ENCODE results near the gene PTPRD. TPM values are rescaled to one million over a fixed set of nuclear protein-coding genes. Genes with fewer than 3 reads are reported as not detected.

The PTPRD gene
- total RNA-seq, 1 donor from 2014 or later, result 6.9 TPM

DNA sequence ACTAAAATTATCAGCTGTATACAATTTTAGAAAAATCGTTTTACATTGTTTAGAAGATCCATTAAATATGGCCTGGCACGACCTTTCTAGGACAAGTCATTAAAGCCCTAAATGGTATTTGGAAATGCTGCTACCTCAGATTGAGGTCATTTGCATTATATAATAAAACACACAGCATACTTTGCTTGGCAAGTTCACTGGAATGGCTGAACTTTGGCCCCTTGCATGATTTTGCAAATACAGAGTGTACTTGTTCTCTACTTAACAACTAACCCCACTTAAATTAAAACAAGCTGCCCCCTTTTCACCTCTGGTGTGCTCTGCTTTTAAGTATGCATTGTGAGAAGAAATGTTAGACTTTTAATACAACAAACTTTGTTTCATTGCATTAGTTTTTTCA is 860.1 kb downstream of the PTPRD start:
- DNase-seq (ENCODE audit: low spot score in 2 of 2), result no peak
- H3K4me1 ChIP-seq, result peaks cover 0 to 6% of the 10 kb centered on the region in 2 donors
- H3K36me3 ChIP-seq, result no peaks in the 10 kb centered on the region
- H3K4me3 ChIP-seq, result no peak overlapping the region
- TF ChIP-seq, protein P1, sequence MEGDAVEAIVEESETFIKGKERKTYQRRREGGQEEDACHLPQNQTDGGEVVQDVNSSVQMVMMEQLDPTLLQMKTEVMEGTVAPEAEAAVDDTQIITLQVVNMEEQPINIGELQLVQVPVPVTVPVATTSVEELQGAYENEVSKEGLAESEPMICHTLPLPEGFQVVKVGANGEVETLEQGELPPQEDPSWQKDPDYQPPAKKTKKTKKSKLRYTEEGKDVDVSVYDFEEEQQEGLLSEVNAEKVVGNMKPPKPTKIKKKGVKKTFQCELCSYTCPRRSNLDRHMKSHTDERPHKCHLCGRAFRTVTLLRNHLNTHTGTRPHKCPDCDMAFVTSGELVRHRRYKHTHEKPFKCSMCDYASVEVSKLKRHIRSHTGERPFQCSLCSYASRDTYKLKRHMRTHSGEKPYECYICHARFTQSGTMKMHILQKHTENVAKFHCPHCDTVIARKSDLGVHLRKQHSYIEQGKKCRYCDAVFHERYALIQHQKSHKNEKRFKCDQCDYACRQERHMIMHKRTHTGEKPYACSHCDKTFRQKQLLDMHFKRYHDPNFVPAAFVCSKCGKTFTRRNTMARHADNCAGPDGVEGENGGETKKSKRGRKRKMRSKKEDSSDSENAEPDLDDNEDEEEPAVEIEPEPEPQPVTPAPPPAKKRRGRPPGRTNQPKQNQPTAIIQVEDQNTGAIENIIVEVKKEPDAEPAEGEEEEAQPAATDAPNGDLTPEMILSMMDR (IDR thresholded peaks at IDR 0.05), result no peak
- no peaks in the 10 kb centered on the region for H3K27me3 ChIP-seq
- no peak overlapping the region for H3K27ac ChIP-seq
- intact Hi-C loops (cut with DNase I), result loop anchor here (10.0 kb wide), 1 partner anchor 118 kb away; no protein-coding TSS in a partner anchor
- H3K9me3 ChIP-seq, result no peaks in the 10 kb centered on the region

DNA sequence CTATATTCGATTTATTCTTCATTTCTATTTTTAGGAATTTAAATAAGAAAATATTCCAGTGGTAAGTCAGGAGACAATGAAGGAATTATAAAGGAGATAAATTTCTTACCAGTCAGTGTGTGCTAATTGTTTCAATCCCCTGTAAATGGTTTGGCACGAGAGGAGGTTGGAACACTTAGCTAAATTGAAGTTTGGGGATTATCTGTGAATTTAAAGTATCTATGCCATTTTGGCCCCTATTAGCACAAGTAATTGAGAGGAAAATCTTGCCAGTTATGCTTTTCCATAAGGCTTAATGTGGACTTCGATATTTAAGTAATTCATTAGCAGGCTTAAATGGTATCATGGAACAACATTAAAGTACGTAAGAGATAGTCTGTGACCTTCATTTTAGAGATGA is 860.8 kb downstream of the PTPRD start:
- Histone ChIP-seq H3K27ac (no peak overlapping the region), H3K9me3 (no peaks in the 10 kb centered on the region)
- intact Hi-C loops (cut with DNase I), result loop anchor here (10.0 kb wide), 1 partner anchor 117 kb away; no protein-coding TSS in a partner anchor

DNA sequence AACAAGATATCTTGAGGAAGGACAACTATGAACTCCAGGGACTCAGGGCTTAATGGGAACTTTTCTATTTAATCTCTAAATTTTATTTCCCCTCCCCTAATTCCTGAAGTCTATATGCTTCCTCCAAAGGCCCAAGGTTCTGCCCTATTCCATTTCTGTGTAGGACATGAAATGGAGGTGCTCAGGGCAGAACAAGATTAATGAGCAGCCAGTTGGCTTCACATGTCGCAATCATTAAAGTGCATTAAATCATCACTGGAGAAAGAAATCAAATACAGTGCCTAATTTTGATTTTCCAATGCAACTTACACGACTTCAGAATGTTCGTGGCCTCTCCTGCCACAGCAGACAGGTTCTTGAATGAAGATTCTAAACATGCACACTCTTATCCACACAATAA is 862.1 kb downstream of the PTPRD start:
- no peaks in the 10 kb centered on the region for H3K27me3 ChIP-seq
- no peak overlapping the region for H3K4me3 ChIP-seq
- H3K36me3 ChIP-seq, result no peaks in the 10 kb centered on the region
- DNase-seq (ENCODE audit: low spot score in 2 of 2), result no peak
- H3K4me1 ChIP-seq, result peaks cover 0 to 6% of the 10 kb centered on the region in 2 donors
- intact Hi-C loops (cut with DNase I), result loop anchor here (10.0 kb wide), 1 partner anchor 116 kb away; no protein-coding TSS in a partner anchor
- TF ChIP-seq, protein P1 (IDR thresholded peaks at IDR 0.05), result no peak
- H3K27ac ChIP-seq, result no peak overlapping the region
- H3K9me3 ChIP-seq, result no peaks in the 10 kb centered on the region

More for the DNA sequence above, 860.8 kb downstream of the PTPRD start:
- Histone ChIP-seq H3K36me3 (no peaks in the 10 kb centered on the region), H3K4me3 (no peak overlapping the region), H3K4me1 (peaks cover 0 to 6% of the 10 kb centered on the region in 2 donors), H3K27me3 (no peaks in the 10 kb centered on the region)
- no peak for DNase-seq (ENCODE audit: low spot score in 2 of 2)
- TF ChIP-seq, protein P1 (IDR thresholded peaks at IDR 0.05), result no peak

DNA sequence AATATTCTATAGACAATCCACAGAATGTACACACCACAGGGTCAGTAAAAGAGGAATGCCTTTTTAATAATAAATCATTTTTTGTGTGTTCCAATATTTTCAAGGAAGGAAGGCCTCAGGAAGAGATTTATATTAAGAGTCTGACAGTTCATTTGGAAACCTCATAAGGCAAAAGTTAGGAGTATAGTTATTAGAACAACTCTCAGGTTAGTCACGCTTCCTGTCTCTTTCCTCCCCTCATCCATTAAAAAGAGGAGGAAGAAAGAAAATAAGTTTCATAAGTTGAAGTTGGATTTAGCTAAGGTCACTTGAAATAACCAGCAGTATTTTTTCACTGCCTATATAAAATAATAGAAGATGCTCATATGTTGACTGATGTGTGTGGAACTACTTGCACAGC is 863.2 kb downstream of the PTPRD start:
- Histone ChIP-seq H3K27ac (no peak overlapping the region), H3K27me3 (no peaks in the 10 kb centered on the region), H3K9me3 (no peaks in the 10 kb centered on the region), H3K4me3 (no peak overlapping the region), H3K36me3 (no peaks in the 10 kb centered on the region), H3K4me1 (peaks cover 0 to 6% of the 10 kb centered on the region in 2 donors)
- TF ChIP-seq, protein P1 (IDR thresholded peaks at IDR 0.05), result no peak
- intact Hi-C loops (cut with DNase I), result no loop called here
- no peak for DNase-seq (ENCODE audit: low spot score in 2 of 2)

DNA sequence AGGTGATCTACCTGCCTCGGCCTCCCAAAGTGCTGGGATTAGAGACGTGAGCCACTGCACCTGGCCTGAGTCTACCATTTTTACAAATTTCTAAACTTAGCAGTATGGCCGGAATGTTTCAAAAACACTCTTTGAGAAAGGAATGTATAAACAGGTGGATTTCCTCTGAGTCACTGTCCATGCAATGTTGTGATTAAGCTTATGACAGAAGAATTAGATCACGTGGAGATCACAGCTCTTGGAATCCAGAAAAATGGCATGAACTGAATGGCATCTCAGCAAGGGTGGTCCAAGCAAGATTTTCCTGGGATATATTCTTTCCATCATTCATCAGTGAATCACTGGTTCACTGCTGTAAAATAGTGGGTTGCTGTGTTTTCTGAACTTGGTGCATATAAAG is 865.0 kb downstream of the PTPRD start:
- H3K27me3 ChIP-seq, result no peaks in the 10 kb centered on the region
- H3K4me3 ChIP-seq, result no peak overlapping the region
- H3K36me3 ChIP-seq, result no peaks in the 10 kb centered on the region
- no peak for DNase-seq (ENCODE audit: low spot score in 2 of 2)
- intact Hi-C loops (cut with DNase I), result no loop called here
- TF ChIP-seq, protein P1 (IDR thresholded peaks at IDR 0.05), result no peak
- H3K9me3 ChIP-seq, result no peaks in the 10 kb centered on the region
- H3K27ac ChIP-seq, result no peak overlapping the region
- peaks cover 0 to 5% of the 10 kb centered on the region in 2 donors for H3K4me1 ChIP-seq

DNA sequence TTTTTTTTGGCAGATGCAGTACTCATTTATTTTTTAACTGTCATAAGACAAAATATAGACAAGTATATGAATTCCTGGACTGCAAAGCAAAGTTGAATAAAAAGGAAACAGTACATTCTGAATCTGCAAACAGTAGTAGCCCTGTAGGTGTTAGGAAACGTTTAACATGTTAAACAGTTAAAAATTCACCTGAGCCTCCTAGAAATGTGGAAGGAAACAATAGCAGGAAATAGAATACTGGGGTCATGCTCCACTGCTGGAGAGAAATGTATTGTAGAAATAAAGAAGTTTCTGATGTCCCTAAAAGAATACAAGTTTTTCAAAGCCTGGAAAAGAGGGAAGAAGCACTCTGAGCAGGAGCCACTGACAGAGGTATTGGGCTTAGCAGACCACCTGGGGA is 866.0 kb downstream of the PTPRD start:
- H3K4me1 ChIP-seq, result no peaks in the 10 kb centered on the region
- no peak overlapping the region for H3K4me3 ChIP-seq
- no peaks in the 10 kb centered on the region for H3K9me3 ChIP-seq
- intact Hi-C loops (cut with DNase I), result no loop called here
- DNase-seq (ENCODE audit: low spot score in 2 of 2), result no peak
- no peaks in the 10 kb centered on the region for H3K36me3 ChIP-seq
- TF ChIP-seq, protein P1 (IDR thresholded peaks at IDR 0.05), result no peak
- no peak overlapping the region for H3K27ac ChIP-seq
- H3K27me3 ChIP-seq, result no peaks in the 10 kb centered on the region
